ENCODE measurements around the gene GRPEL1. TPM values are rescaled to one million over a fixed set of nuclear protein-coding genes. Genes with fewer than 3 reads are reported as not detected.

Gene GRPEL1
- total RNA-seq, 1 donor from 2014 or later = 24.1 TPM

DNA sequence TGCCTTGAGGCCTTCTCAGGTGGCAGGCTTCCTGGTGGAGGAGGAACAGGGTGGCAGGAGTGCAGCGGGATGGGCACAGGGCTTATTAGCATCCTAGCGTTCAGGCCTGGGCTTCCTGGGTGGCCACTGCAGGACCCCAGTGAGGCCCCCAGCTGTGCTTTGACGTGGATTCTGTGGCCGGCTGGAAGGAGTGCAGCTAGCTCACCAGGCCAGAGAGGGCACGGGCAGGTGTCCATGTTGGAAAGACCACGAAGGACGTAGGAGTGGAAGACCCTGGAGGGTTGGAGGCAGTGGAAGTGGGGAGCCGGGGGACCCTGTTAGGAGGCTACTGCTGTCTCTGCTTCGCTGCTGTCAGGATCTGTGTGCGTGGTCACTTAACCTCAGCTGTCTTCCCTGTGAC, 37.9 kb downstream of the GRPEL1 start:
- Mint-ChIP-seq H3K36me3 (ENCODE audit: low read depth) (peaks cover 18% of the 10 kb centered on the region), H3K9me3 (ENCODE audit: low read depth) (no peaks in the 10 kb centered on the region), H3K4me1 (ENCODE audit: low read depth) (peaks cover 25% of the 10 kb centered on the region), H3K27ac (ENCODE audit: unreplicated experiment) (no peak overlapping the region), H3K27me3 (ENCODE audit: low read depth) (no peaks in the 10 kb centered on the region), H3K4me3 (ENCODE audit: unreplicated experiment) (no peak overlapping the region)
- peak; percentile 80 for DNase-seq (ENCODE audit: low spot score)
- TF ChIP-seq, protein P1, sequence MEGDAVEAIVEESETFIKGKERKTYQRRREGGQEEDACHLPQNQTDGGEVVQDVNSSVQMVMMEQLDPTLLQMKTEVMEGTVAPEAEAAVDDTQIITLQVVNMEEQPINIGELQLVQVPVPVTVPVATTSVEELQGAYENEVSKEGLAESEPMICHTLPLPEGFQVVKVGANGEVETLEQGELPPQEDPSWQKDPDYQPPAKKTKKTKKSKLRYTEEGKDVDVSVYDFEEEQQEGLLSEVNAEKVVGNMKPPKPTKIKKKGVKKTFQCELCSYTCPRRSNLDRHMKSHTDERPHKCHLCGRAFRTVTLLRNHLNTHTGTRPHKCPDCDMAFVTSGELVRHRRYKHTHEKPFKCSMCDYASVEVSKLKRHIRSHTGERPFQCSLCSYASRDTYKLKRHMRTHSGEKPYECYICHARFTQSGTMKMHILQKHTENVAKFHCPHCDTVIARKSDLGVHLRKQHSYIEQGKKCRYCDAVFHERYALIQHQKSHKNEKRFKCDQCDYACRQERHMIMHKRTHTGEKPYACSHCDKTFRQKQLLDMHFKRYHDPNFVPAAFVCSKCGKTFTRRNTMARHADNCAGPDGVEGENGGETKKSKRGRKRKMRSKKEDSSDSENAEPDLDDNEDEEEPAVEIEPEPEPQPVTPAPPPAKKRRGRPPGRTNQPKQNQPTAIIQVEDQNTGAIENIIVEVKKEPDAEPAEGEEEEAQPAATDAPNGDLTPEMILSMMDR (IDR thresholded peaks at IDR 0.05) = no peak

DNA sequence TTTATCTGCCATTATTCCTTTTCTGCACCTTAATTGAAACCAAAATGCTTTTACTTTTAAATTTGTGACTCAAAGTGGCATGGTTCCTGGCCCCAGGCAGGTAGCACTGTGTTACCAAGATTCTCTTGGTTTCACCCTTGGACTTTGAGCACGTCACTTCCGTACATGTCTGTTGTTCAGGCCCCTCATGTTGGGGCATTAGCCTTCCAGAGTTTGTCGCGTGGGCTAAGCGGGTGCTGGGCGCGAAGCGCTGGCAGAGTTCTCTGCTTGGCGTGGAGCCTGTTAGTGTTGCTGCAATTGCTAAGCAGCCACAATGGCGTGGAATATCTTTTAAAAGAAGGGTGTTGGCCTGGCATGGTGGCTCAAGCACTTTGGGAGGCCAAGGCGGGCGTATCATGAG, 38.7 kb downstream of the GRPEL1 start:
- DNase-seq (ENCODE audit: low spot score) = peak; percentile 47
- H3K4me3 Mint-ChIP-seq (ENCODE audit: unreplicated experiment) = no peak overlapping the region
- peaks cover 19% of the 10 kb centered on the region for H3K4me1 Mint-ChIP-seq (ENCODE audit: low read depth)

GRCh38 chr4:7027913-7028312, 40.0 kb downstream of the GRPEL1 start:
- TF ChIP-seq, protein P1 (IDR thresholded peaks at IDR 0.05) = no peak
- Mint-ChIP-seq H3K27ac (ENCODE audit: unreplicated experiment) (no peak overlapping the region), H3K4me3 (ENCODE audit: unreplicated experiment) (no peak overlapping the region), H3K9me3 (ENCODE audit: low read depth) (no peaks in the 10 kb centered on the region), H3K4me1 (ENCODE audit: low read depth) (peaks cover 23% of the 10 kb centered on the region), H3K27me3 (ENCODE audit: low read depth) (no peaks in the 10 kb centered on the region), H3K36me3 (ENCODE audit: low read depth) (peaks cover 18% of the 10 kb centered on the region)
- peak; percentile 26 for DNase-seq (ENCODE audit: low spot score)

More for the DNA sequence above, 38.7 kb downstream of the GRPEL1 start:
- no peaks in the 10 kb centered on the region for H3K9me3 Mint-ChIP-seq (ENCODE audit: low read depth)
- H3K27me3 Mint-ChIP-seq (ENCODE audit: low read depth) = no peaks in the 10 kb centered on the region
- TF ChIP-seq, protein P1 (IDR thresholded peaks at IDR 0.05) = no peak
- peaks cover 18% of the 10 kb centered on the region for H3K36me3 Mint-ChIP-seq (ENCODE audit: low read depth)
- no peak overlapping the region for H3K27ac Mint-ChIP-seq (ENCODE audit: unreplicated experiment)

GRCh38 chr4:7027284-7027683, 40.6 kb downstream of the GRPEL1 start:
- H3K4me3 Mint-ChIP-seq (ENCODE audit: unreplicated experiment) = no peak overlapping the region
- TF ChIP-seq, protein P1 (IDR thresholded peaks at IDR 0.05) = no peak
- DNase-seq (ENCODE audit: low spot score) = peak; percentile 61
- H3K9me3 Mint-ChIP-seq (ENCODE audit: low read depth) = no peaks in the 10 kb centered on the region
- H3K27ac Mint-ChIP-seq (ENCODE audit: unreplicated experiment) = no peak overlapping the region
- H3K27me3 Mint-ChIP-seq (ENCODE audit: low read depth) = no peaks in the 10 kb centered on the region
- H3K36me3 Mint-ChIP-seq (ENCODE audit: low read depth) = peaks cover 18% of the 10 kb centered on the region
- peaks cover 23% of the 10 kb centered on the region for H3K4me1 Mint-ChIP-seq (ENCODE audit: low read depth)

DNA sequence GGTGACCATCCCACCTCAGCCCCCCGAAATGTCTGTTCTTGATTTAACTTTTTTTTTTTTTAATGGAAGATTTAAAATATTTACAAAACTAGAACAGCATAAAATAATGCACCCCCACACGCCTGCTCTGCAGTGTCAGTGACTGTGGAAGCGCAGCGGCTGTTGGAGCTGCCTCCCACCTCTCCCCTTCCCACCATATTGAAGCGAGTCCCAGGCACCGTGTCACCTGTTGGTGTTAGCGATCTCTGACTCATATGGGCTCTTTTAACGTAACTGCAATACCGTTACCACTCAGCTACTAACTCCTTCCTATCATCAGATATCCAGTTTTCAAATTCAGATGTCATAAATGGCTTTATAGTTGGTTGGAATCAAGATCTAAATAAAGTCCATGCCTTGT, 41.8 kb downstream of the GRPEL1 start:
- Mint-ChIP-seq H3K27ac (ENCODE audit: unreplicated experiment) (no peak overlapping the region), H3K4me1 (ENCODE audit: low read depth) (peaks cover 19% of the 10 kb centered on the region), H3K36me3 (ENCODE audit: low read depth) (peaks cover 18% of the 10 kb centered on the region), H3K27me3 (ENCODE audit: low read depth) (no peaks in the 10 kb centered on the region), H3K4me3 (ENCODE audit: unreplicated experiment) (no peak overlapping the region), H3K9me3 (ENCODE audit: low read depth) (no peaks in the 10 kb centered on the region)
- TF ChIP-seq, protein P1 (IDR thresholded peaks at IDR 0.05) = no peak
- peak; percentile 28 for DNase-seq (ENCODE audit: low spot score)
